Measurements from ENCODE around the gene SSX2B.
"Not testable (repeated sequence)": the region's sequence is repeated elsewhere in the genome, so short reads cannot be mapped to it uniquely, and the experiment has no call there.

The SSX2B gene, protein sequence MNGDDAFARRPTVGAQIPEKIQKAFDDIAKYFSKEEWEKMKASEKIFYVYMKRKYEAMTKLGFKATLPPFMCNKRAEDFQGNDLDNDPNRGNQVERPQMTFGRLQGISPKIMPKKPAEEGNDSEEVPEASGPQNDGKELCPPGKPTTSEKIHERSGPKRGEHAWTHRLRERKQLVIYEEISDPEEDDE

GRCh38 chrX:52750952-52751351, at the start of gene SSX2B:
Gene SSX2B (plus strand): TSS chrX:52751252. CDS start chrX:52752681, 1,429 bp downstream.
- not testable (repeated sequence) for DNase-seq

GRCh38 chrX:52707078-52707477, 44.0 kb upstream of the SSX2B start, which contains the start of gene SSX2:
Gene SSX2 (minus strand): TSS chrX:52707178. CDS start chrX:52705749, 1,429 bp downstream.
- DNase-seq: not testable (repeated sequence)

DNA sequence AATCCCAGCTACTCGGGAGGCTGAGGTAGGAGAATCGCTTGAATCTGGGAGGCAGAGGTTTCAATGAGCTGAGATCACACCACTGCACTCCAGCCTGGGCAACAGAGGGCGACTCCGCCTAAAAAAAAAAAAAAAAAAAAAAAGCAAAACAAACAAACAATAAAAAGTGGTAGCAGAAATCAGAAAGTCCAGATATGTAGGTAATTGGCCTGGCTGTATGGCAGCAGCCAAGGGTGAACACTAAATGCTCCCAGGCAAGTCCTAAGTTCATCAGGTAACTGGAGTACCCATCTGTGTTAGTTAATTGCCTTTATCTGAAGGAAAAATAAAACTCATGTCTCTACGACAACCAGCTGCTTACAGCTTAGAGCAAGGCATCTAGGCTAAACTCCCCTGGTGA, 14.9 kb downstream of the SSX2B start:
- not testable (repeated sequence) for DNase-seq

GRCh38 chrX:52773504-52773903, 22.5 kb downstream of the SSX2B start:
- not testable (repeated sequence) for DNase-seq

GRCh38 chrX:52797327-52797726, 46.3 kb downstream of the SSX2B start, which contains the start of gene SPANXN5:
Gene SPANXN5 (minus strand): TSS chrX:52797427. CDS start chrX:52797348, 79 bp downstream.
- not testable (repeated sequence) for DNase-seq

GRCh38 chrX:52804876-52805275, 53.8 kb downstream of the SSX2B start:
- DNase-seq: not testable (repeated sequence)

All from NCI-H1105 (cell line).